Glomerular endothelial cell (primary cell): ENCODE data around the gene KREMEN2. TPM values are rescaled to one million over a fixed set of nuclear protein-coding genes. Genes with fewer than 3 reads are reported as not detected.

Experiments used
- DNase-seq: peaks from one replicate; pipeline ENCODE4 v3.0.0-alpha.2; 2011; ENCODE audit warnings: low read depth, low spot score; ENCODE audit errors: extremely low read depth
- total RNA-seq: library from RNA; depleted of rRNA; stranded (reverse); fragments of >200 nt; gene quantifications from 2 replicates; pipeline ENCODE4 v1.2.3, GENCODE V29; 2015

KREMEN2 gene
- total RNA-seq, 1 donor from 2014 or later: not detected

DNA sequence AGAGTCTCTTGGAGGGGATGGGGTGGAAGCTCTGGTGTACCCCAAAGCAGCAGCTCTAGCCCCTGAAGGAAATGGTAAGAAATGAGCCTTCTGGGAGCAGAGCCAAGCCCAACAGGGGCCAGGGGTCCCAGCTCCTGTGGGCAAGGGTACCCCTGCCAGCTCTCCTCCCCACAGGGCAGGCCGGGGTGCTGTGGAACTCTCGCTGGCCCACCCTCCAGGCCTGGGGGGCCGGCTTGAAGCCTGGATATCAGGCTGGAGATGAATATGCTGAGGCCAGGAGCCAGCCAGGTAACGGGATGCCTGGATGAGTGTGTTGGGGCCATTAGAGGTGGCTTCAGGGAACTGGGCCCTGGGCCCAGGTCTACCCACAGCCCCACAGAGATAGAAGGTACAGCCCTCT lies 36.5 kb downstream of the KREMEN2 start:
- DNase-seq: no peak

DNA sequence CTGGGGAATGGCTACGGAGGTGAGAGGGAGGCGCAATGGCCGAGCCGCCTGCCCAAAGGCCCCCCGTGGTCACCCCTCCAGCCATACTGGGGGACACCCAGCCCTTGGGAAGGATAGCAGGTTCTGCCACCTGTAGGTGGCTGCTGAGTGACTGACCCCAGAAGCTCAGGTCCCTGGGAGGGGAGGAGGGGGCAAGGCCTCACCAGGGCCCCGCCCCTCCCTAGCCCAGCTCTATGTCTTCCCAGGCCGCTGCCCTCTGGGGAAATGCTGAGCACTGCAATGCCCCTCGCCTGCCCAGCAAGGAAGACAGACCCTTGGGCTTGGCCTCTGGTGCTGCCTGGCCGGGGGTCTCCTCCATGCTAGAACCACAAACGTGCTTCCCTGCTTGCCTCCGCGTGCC lies 37.2 kb downstream of the KREMEN2 start:
- no peak for DNase-seq

DNA sequence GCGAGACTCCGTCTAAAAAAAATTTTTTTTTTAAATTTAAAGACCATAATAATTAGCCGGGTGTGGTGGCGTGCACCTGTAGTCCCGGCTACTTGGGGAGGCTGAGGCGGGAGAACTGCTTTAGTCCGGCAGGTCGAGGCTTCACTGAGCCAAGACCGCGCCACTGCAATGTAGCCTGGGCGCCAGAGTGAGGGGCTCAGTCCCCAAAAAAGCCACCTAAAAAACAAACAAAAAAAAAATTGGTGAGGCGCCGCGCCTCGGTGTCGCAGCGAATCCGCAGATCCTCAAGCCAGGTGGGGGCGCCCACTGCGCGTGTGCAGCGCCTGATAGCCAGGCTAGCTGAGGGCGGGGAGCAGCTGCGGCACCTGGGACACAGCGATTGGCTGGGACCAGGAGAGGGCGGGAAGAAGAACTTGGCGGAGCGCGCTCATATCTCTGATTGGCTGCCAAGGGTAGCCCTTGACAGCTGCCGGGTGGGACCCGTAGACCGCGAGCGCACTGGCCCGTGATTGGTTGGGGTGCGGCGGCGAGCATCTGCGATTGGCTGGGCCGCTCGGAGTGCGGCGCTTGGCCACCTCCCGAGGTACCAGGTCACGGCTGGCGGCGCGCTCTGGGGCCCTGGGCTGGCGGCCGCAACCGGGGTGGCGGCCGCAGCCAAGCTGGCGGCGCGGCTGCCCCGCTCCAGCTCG lies 39.7 kb downstream of the KREMEN2 start:
- DNase-seq: peak; percentile 87

DNA sequence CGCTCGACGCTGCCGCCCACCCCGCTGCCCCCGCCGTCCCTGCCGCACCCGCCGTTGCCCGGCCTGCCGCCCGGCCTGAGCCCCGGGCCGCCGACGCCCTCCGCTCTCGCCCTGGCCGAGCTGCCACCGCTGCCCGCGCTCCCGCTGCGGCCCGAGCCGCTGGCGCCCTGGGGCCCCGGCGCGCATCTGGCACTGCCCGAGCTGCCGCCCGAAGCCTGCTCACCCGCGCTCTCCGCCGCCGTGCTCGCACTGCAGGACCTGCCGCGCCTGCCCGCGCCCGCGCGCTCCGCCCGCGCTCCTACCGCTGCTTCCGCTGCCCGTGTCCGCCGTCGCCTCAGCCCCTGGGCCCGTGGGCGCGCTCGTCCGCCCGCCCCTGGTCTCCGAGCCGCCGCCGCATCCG lies 40.2 kb downstream of the KREMEN2 start:
- no peak for DNase-seq

DNA sequence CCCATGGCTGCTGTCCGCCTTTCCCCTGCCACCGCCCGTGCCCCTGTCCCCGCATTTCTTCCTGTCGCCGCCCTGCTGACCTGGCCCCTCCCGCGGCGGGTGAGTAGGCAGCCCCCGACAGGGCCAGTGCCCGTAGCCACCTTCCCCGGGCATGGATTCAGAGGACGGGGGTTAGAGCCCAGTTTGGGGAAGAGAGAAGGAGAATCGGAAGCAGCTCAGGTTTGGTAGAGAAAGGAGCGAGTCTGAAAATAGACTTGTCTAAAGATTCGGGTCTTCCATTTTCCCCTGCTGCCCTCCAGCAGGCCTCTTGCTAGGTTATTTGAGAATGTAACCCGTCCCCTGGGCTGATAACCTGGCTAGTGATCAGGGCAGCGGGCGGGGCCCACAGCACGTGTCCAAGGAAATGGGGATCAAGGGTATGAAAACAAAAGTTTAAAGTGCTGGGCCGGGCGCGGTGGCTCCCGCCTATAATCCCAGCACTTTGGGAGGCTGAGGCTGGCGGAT lies 40.8 kb downstream of the KREMEN2 start:
- no peak for DNase-seq

DNA sequence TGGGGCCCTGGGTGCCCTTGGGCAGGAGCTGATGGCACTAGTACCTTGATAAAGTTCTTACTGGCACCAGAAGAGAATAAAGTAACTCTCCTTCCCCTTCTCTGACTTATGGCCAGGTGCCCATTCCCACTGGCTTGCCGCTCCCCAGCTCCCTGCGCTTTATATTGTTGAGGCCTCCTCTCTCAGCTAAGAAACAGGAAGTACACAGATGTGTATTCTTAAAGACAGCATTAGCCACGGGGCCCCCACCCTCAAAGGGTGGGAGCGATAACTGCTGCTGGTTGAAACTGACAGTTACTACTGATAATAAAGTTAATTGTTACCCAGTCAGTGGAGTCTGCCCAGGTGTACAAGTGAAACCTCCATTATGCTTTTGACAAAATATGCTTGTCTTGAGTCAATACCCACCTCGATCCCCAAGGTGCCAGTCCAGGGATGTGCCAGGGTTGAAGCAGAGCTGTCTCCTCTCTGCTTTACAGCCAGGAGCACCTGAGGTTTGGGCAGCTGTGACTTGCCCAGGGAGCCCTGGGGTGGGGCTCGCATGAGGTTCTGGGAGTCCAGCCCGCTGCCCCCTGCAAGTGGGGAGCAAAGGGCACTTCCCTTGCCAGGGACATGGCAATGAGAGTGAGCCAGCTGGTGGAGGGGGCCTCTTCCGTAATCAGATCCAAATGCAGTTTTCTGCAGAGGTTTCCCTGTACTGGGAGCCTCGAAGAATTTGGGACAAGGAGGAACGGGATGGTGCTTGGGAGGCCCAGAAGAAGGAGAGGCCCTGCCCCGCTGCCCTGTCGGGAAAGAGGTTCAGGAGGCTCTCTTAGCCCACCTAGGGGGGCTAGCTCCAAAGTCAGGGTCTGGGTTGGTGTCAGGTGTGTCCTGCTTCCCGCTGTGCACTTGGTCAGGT lies 43.2 kb downstream of the KREMEN2 start:
- DNase-seq: no peak

DNA sequence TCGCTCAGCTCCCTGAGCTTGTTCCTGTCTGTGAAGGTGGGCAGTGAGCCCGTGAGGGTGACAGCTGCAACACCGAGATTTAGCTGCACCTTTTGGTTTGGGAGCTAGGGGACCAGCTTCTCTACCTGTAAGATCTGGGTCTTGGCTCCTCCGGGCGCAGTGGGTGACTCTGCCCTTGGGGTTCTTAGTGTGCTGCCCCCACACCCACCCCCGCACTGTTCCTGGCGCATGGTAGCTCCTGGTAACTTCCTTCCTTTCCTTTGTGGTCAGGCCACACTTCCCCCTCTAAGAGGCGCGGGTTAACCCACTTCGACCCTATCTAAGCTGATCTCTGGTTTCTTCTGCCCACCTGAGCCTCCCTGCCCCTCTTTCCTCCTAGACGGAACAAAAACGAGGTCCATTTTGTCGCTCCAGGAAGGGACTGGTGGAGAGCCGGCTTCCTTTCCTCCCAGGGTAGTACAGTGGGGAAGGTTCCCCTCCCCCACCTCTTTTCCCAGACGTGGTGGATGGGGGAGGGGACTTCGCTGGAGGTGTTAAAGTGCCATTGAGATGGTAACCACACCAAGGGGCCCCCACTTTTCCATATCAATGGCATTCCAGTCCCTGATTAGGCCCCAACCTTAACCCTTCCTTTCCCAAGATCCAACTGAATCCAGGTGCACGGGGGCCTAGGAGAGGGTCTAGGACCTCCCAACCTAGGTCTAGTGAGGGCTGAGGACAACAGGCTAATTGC lies 44.0 kb downstream of the KREMEN2 start:
- DNase-seq: no peak

DNA sequence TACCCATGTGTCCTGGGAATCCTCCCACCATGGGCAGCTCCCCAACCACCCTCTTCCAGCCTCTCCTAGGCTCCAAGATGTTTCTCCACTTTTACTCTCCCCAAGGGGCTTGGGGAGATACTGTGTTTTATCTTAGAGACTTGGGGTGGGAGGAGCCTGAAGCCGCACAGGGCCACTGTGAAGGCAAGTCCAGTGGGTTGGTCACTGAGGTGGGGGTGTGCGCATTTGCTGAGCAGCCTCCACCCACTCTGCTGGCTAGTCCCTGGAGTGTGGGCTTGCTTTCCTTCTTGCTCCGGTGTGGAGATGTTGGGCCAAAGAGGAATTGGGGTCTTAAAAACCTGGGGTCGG lies 44.6 kb downstream of the KREMEN2 start:
- DNase-seq: no peak

DNA sequence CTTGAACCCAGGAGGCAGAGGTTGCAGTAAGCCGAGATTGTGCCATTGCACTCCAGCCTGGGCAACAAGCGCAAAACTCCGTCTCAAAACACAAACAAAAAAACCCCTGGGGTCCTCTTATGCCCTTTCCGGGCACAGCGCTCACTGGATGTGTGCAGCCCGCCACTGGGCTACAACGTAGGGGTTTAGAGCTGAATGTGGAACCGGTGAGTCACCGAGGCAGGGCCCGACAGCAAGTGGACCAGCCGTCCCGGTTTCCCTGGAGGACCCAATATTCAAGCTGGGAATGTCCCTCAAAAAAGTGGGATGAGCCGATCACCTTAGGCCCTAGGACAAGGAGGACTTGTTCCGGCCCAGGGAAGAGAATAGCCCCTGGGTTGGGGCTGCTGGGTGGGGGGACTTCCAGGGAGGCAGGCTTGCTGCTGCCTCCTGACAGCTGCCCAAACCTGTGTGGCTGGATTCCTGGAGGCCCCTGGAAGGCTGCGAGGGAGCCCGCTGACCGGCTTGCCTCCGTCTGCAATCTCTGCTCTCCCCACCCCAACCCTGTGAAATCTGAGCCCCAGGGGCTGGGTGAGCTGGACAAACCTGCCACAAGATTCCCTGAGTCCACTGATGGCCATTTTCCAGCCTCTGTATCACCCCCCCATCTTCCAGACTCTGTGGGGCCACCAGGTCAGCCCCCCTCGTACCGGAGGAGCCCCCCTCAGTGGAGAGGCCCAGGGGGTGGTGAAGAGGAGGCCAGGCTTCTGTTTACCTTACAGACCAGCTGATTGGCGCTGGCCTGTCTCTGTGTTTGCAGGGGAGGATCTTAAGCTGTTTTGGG lies 45.7 kb downstream of the KREMEN2 start:
- no peak for DNase-seq

DNA sequence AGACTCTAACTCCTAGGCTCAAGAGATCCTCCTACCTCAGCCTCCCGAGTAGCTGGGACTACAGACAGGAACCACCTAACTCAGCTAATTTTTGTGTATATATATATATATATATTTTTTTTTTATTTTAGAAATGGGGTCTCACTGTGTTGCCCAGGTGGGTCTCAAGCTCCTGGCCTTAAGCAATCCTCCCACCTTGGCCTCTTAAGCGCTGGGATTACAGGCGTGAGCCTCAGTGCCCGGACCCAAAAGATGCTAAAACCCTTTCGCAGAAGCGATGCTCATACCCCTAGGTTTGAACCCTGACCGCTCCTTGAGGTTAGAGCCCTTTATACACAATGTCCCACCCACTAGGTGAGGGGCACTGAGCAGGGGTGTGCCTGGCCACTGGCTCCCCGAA lies 46.4 kb downstream of the KREMEN2 start:
- no peak for DNase-seq

DNA sequence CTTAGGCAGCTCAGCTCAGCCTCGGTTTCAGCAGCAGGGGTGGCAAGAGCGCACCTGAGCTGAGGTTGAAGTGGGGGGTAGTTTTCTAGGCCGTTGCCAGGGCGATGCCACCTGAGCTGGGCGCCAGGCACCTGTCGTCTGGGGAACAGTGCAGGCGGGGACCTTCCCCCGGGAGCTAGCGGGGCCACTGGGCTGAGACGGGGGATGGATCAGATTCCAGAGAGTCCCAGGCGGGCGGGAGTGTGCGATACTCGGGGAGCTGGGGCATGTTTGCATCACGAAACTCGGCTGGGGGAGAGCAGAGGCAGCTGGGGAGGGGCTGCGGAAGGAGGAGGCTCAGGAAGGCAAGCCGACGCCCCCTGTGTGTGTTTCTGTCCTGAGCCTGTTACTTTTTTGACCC lies 48.2 kb downstream of the KREMEN2 start:
- no peak for DNase-seq

DNA sequence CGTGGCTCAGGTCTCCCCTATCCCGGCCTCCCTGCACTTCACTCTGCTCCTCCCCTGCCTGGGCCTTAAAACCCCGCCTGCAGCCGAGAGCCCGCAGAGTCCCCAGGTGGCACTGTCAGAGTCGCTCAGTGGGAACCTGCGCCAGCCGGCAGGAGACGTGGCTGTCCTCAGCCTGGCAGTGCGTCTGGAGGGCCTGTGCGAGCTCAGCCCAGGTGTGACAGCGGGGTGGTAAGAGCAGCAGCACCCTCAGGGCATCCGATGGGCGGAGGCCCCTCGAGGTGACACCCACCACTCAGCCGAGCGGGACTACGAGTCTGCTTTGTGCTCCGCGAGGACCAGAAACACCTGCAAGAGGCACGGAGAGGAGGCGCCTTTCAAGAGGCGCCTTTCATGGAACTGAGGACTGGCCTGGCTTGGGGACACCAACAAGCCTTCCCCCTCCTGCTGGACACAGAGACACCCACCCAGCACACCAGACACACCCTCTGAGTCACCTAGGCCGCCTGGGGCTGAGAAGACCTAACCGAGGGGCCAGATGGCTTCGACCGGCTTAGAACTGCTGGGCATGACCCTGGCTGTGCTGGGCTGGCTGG lies 48.8 kb downstream of the KREMEN2 start, which contains the start of gene CLDN9:
CLDN9 (plus strand) TSS at position 96 of the 593 bp plus-strand sequence; CDS start at position 536, 440 bp downstream.
- no peak for DNase-seq

DNA sequence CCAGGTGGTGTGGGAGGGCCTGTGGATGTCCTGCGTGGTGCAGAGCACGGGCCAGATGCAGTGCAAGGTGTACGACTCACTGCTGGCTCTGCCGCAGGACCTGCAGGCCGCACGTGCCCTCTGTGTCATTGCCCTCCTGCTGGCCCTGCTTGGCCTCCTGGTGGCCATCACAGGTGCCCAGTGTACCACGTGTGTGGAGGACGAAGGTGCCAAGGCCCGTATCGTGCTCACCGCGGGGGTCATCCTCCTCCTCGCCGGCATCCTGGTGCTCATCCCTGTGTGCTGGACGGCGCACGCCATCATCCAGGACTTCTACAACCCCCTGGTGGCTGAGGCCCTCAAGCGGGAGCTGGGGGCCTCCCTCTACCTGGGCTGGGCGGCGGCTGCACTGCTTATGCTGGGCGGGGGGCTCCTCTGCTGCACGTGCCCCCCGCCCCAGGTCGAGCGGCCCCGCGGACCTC lies 49.4 kb downstream of the KREMEN2 start:
- DNase-seq: no peak

DNA sequence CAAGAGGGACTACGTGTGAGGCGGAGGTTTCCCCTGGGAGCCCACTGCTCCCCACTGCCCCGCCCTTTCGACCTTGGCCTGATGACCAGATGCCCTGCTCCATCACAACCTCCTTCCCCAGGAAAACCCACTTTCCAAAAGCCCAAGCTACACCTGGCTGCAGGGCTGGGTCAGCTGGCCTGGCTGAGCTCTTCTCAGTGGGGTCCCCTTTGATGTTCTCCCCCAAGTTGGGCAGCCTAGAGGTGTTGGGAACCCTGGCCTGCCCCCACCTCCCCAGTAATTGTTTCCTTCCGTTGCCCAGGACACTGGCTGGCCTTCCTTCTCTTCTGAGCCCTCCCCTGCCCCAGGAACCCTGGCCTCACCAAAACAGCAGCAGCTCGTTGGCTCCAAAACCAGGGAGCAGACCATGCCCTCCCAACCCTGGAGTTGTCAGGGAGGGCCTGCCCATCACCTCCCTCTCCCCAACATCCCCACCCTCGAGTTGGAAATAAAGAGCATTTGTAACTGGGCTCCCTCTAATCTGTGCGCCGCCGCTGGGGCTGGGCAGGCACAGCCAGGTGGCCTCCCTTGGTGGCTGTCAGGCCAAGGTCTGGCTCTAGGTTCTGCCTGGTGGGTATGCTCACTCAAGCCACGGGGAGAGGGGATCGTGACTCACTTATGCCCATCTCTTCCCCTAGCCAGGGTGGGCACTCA lies 50.1 kb downstream of the KREMEN2 start:
- no peak for DNase-seq

DNA sequence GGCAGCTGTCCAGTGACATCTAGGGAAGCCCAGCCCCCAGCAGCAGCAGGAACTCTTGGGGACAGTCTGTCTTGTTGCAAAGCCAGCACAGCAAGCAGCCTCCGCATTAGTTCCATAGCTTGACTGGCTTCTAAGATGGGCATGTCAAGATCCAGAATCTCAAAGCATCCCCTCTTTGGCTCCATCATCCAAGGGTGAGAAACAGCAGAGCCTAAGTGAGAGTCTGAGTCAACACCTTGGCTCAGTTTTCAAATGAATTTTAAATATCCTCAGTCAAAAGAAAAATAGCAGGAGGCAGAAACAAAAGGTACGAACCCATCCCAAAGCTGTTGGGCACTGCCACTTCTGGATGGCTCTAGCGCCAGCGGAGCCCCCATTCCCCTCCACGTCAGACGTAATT lies 50.9 kb downstream of the KREMEN2 start:
- DNase-seq: no peak

DNA sequence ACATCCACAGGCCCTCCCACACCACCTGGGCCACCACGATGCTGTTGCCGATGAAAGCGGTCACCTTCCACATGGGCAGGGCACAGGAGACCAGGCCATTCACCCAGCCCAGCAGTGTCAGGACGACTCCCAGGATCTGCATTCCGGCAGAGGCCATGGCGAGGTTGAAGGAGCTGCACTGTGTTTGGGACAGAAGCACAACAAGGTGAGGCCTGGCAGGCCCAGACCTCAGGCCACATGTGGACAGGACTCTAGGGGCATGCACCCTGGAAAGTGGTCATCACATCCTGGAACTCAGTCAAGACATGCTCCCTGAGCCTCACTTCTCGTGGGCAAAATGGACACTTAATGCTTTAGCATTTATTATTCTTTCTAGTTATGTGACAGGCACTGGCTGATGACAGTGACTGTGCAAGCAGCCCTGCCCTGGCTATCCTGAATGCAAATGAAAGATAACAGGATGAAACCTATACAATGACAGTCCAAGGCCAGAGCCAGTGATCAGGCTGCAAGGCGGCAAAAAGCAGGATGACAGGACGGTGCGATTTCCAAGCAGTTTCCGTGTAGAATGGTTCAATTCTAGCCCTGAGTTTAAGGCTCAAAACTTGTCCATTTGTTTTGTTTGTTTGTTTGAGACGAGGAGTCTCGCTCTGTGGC lies 51.9 kb downstream of the KREMEN2 start:
- no peak for DNase-seq

DNA sequence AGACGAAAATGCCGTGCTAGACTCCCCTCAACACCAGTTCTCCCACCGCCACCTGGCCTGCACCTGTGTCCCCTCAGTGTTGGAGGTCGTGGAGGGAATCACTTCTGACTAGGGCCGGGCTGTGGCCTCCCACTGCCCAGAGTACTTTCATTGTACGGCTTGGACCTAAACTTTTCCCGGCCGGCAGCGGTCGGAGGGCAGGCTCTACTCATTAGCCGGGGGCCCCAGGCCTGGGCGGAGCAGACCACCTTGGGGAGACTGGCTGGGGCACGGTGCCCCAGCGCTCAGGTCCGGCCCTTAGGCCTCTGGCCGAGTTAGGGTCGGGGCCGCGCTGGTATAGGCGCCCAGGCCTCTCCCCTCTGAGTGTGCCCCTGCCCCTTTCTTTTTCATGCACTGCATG lies 53.3 kb downstream of the KREMEN2 start:
- no peak for DNase-seq
